Mesenchymal stem cell (in vitro differentiated cells and primary cell): ENCODE results near the gene UNC5C.
A peak's percentile ranks its signal among the peaks of the same experiment; 100 is the strongest.

Experiments used
- DNase-seq: peaks from one replicate; pipeline ENCODE4 v3.0.0-alpha.2; 2013
- H2AFZ ChIP-seq: one replicate; pipeline ENCODE4 v1.6.1; 2013; ENCODE audit warnings: low read depth, mild to moderate bottlenecking, control low read depth, inconsistent platforms, low read length, moderate library complexity
- H2AK5ac ChIP-seq: 2 replicates; pipeline ENCODE4 v1.6.1; 2013; ENCODE audit warnings: low read length, moderate library complexity, mild to moderate bottlenecking, inconsistent platforms; ENCODE audit not compliant: severe bottlenecking
- H2BK120ac ChIP-seq: one replicate; pipeline ENCODE4 v1.6.1; 2013; ENCODE audit warnings: low read depth, mild to moderate bottlenecking, inconsistent platforms, low read length, moderate library complexity
- H2BK12ac ChIP-seq, 2 experiments: one replicate each; pipeline ENCODE4 v1.6.1; 2013; ENCODE audit warnings: inconsistent platforms in 2 of 2, low read length in 2 of 2, mild to moderate bottlenecking in 2 of 2, moderate library complexity in 2 of 2, control low read depth in 1 of 2
- H2BK15ac ChIP-seq: one replicate; pipeline ENCODE4 v1.6.1; 2013; ENCODE audit warnings: mild to moderate bottlenecking, low read depth, inconsistent platforms; ENCODE audit not compliant: poor library complexity, severe bottlenecking
- H2BK5ac ChIP-seq: 2 replicates; pipeline ENCODE4 v1.6.1; 2013; ENCODE audit warnings: low read depth, mild to moderate bottlenecking, low read length, control low read depth, inconsistent platforms; ENCODE audit not compliant: poor library complexity, severe bottlenecking
- H3K14ac ChIP-seq, 2 experiments: one replicate each; pipeline ENCODE4 v1.6.1; 2013; ENCODE audit warnings: inconsistent platforms in 2 of 2, low read length in 2 of 2, control low read depth in 1 of 2, mild to moderate bottlenecking in 1 of 2, moderate library complexity in 1 of 2
- H3K18ac ChIP-seq, 2 experiments: one replicate each; pipeline ENCODE4 v1.6.1; 2013; ENCODE audit warnings: inconsistent platforms in 2 of 2, low read length in 2 of 2, control low read depth in 1 of 2, low read depth in 1 of 2, mild to moderate bottlenecking in 1 of 2
- H3K23ac ChIP-seq, 2 experiments: one replicate each; pipeline ENCODE4 v1.6.1; 2013; ENCODE audit warnings: inconsistent platforms in 2 of 2, low read length in 2 of 2, mild to moderate bottlenecking in 2 of 2, moderate library complexity in 2 of 2, control low read depth in 1 of 2
- H3K27ac ChIP-seq: 2 replicates; pipeline ENCODE4 v1.5.1; 2013; ENCODE audit warnings: mild to moderate bottlenecking, moderate library complexity, low read length, control low read depth, inconsistent platforms; ENCODE audit not compliant: poor library complexity, severe bottlenecking
- H3K27me3 ChIP-seq, 2 experiments: 2 replicates each; pipeline versions ENCODE4 v1.6.1 to v1.7.0; 2013; ENCODE audit warnings: low read length in 2 of 2, mild to moderate bottlenecking in 2 of 2, moderate library complexity in 2 of 2, control low read depth in 1 of 2, inconsistent platforms in 1 of 2; ENCODE audit not compliant: control insufficient read depth in 1 of 2, insufficient read depth in 1 of 2
- H3K36me3 ChIP-seq, 2 experiments: 2 replicates each; pipeline versions ENCODE4 v1.6.1 to v1.7.0; 2013; ENCODE audit warnings: low read length in 2 of 2, control low read depth in 1 of 2, inconsistent platforms in 1 of 2, low read depth in 1 of 2, mild to moderate bottlenecking in 1 of 2; ENCODE audit not compliant: insufficient read depth in 2 of 2, control insufficient read depth in 1 of 2
- H3K4ac ChIP-seq, 2 experiments: one replicate each; pipeline ENCODE4 v1.6.1; 2013; ENCODE audit warnings: inconsistent platforms in 2 of 2, low read length in 2 of 2, mild to moderate bottlenecking in 2 of 2, moderate library complexity in 2 of 2, control low read depth in 1 of 2, low read depth in 1 of 2
- H3K4me1 ChIP-seq: 2 replicates; pipeline ENCODE4 v1.6.1; 2013; ENCODE audit warnings: low read depth, low read length, control low read depth; ENCODE audit not compliant: control insufficient read depth, insufficient read depth
- H3K4me2 ChIP-seq: 2 replicates; pipeline ENCODE4 v1.6.1; 2013; ENCODE audit warnings: low read length, mild to moderate bottlenecking, inconsistent platforms; ENCODE audit not compliant: poor library complexity, severe bottlenecking
- H3K4me3 ChIP-seq, 2 experiments: 2 replicates each; pipeline versions ENCODE4 v1.5.1 to v1.7.0; 2013; ENCODE audit warnings: low read length in 2 of 2, mild to moderate bottlenecking in 2 of 2, control low read depth in 1 of 2, low read depth in 1 of 2; ENCODE audit not compliant: insufficient read depth in 1 of 2
- H3K79me1 ChIP-seq: replicated peaks from 2 replicates; pipeline ENCODE4 v1.6.1; 2013; ENCODE audit warnings: mild to moderate bottlenecking, control low read depth, low read length, inconsistent platforms; ENCODE audit not compliant: poor library complexity, severe bottlenecking
- H3K9ac ChIP-seq: 2 replicates; pipeline ENCODE4 v1.7.0; 2013; ENCODE audit warnings: mild to moderate bottlenecking, low read length, moderate library complexity
- H3K9me3 ChIP-seq: 2 replicates; pipeline ENCODE4 v1.7.0; 2013; ENCODE audit warnings: mild to moderate bottlenecking, low read length; ENCODE audit not compliant: control insufficient read depth
- H4K8ac ChIP-seq: one replicate; pipeline ENCODE4 v1.6.1; 2013; ENCODE audit warnings: inconsistent platforms, mild to moderate bottlenecking, low read length, moderate library complexity
- H4K91ac ChIP-seq: one replicate; pipeline ENCODE4 v1.6.1; 2013; ENCODE audit warnings: mild to moderate bottlenecking, low read length, inconsistent platforms
- WGBS: methylation state at CpG from one replicate; pipeline ENCODE4 v1.1.7; 2013; ENCODE audit warnings: mixed read lengths; 5-methylcytosine and 5-hydroxymethylcytosine counted together

Gene UNC5C

GRCh38 chr4:95537191-95537590, 11.6 kb downstream of the UNC5C start:
- no peaks in the 10 kb centered on the region for H3K27me3 ChIP-seq
- H2BK15ac ChIP-seq, result no peak overlapping the region
- no peaks in the 10 kb centered on the region for H3K4me1 ChIP-seq
- H4K91ac ChIP-seq, result no peak overlapping the region
- peak; percentile 83 for DNase-seq
- no peaks in the 10 kb centered on the region for H3K79me1 ChIP-seq
- H3K36me3 ChIP-seq, result no peaks in the 10 kb centered on the region
- H3K9ac ChIP-seq, result no peak overlapping the region
- H4K8ac ChIP-seq, result no peak overlapping the region
- H3K18ac ChIP-seq, result no peak overlapping the region
- no peak overlapping the region for H3K14ac ChIP-seq
- no peak overlapping the region for H2BK5ac ChIP-seq
- H3K4me3 ChIP-seq, result no peak overlapping the region
- H3K9me3 ChIP-seq, result no peaks in the 10 kb centered on the region
- H2AFZ ChIP-seq, result no peak overlapping the region
- H2BK120ac ChIP-seq, result no peak overlapping the region
- no peak overlapping the region for H2BK12ac ChIP-seq
- 36% methylated on average over 3 of the region's 8 CpGs for WGBS
- H2AK5ac ChIP-seq, result no peak overlapping the region
- no peak overlapping the region for H3K23ac ChIP-seq
- no peak overlapping the region for H3K4ac ChIP-seq
- no peak overlapping the region for H3K27ac ChIP-seq
- no peak overlapping the region for H3K4me2 ChIP-seq

DNA sequence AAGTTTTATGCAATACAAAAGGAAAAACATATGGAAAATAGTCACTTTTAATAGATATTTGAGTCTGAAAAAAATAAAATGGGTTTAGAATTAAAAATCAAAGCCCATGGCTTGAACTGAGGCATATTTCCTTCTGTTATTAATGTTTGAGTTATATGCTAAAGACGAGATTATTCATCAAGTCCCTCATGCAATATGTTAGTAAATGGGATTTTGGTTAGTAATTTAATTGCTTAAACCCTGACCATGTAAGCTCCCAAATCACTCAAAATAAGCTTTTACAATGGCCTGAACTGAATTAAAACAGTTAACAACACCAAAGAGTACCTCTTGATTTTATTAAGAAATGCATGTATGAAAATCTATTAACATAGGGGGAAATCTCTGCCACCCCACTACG, 12.1 kb downstream of the UNC5C start:
- Histone ChIP-seq H2BK12ac (no peak overlapping the region), H3K4me2 (no peak overlapping the region), H2BK120ac (no peak overlapping the region), H3K27me3 (no peaks in the 10 kb centered on the region), H2BK15ac (no peak overlapping the region), H3K18ac (no peak overlapping the region), H3K14ac (no peak overlapping the region), H3K36me3 (no peaks in the 10 kb centered on the region), H2AK5ac (no peak overlapping the region), H3K4me1 (no peaks in the 10 kb centered on the region), H4K8ac (no peak overlapping the region), H3K4ac (no peak overlapping the region), H3K79me1 (no peaks in the 10 kb centered on the region), H4K91ac (no peak overlapping the region), H3K27ac (no peak overlapping the region), H3K23ac (no peak overlapping the region), H2AFZ (no peak overlapping the region), H3K9ac (no peak overlapping the region), H2BK5ac (no peak overlapping the region), H3K4me3 (no peak overlapping the region), H3K9me3 (no peaks in the 10 kb centered on the region)
- no CpG with 5 or more reads among the region's 2 CpGs for WGBS
- no peak for DNase-seq

DNA sequence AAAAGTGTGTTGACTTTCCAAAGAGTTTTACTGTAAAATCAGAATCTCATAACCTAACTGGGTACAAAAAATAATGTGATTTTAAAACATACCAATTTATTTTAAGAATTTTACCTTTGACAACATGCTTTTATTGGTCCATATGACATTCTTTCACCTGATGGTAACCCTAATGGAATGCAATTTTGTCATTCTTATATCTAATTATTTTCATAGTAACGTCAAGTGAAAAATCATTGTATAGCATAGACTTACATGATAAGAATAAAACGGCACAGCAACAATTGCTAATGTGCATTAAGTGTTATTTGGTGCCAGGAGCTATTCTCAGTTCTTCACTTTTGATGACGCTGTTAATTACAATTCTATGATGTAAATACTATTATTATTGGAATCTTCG, 13.6 kb downstream of the UNC5C start:
- H3K4ac ChIP-seq, result no peak overlapping the region
- no peak overlapping the region for H2BK12ac ChIP-seq
- no peaks in the 10 kb centered on the region for H3K79me1 ChIP-seq
- no peak overlapping the region for H2BK15ac ChIP-seq
- H2BK120ac ChIP-seq, result no peak overlapping the region
- H3K4me3 ChIP-seq, result no peak overlapping the region
- H3K23ac ChIP-seq, result no peak overlapping the region
- no peak overlapping the region for H3K9ac ChIP-seq
- no peak for DNase-seq
- H4K8ac ChIP-seq, result no peak overlapping the region
- H3K27ac ChIP-seq, result no peak overlapping the region
- H3K36me3 ChIP-seq, result no peaks in the 10 kb centered on the region
- no peaks in the 10 kb centered on the region for H3K4me1 ChIP-seq
- no peak overlapping the region for H2BK5ac ChIP-seq
- no peak overlapping the region for H2AK5ac ChIP-seq
- no peak overlapping the region for H3K18ac ChIP-seq
- H3K4me2 ChIP-seq, result no peak overlapping the region
- H2AFZ ChIP-seq, result no peak overlapping the region
- no peak overlapping the region for H4K91ac ChIP-seq
- no peaks in the 10 kb centered on the region for H3K9me3 ChIP-seq
- WGBS, result no CpG with 5 or more reads among the region's 4 CpGs
- no peaks in the 10 kb centered on the region for H3K27me3 ChIP-seq
- no peak overlapping the region for H3K14ac ChIP-seq

DNA sequence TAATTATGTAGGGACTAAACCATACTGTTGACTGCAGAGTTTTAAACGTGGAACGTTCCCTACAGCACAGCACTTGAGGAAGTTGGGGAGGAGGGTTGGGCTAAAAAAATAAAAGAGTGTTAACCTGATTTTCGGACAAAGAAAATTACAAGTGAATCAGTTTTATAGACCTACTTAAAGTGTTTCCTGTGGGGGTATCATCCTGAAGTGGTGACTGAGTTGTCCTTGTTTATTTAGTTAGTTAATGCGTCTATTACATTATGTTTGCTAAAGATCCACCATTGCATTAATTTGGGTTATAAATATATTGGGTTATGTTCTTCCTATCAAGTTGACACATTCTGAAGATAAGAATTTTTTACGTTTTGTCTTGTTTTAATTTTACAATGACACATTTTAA, 14.7 kb downstream of the UNC5C start:
- Histone ChIP-seq H3K23ac (no peak overlapping the region), H2BK12ac (no peak overlapping the region), H2AFZ (no peak overlapping the region), H3K14ac (no peak overlapping the region), H2BK15ac (no peak overlapping the region), H3K27me3 (no peaks in the 10 kb centered on the region), H3K4ac (no peak overlapping the region), H3K4me2 (no peak overlapping the region), H3K18ac (no peak overlapping the region), H4K8ac (no peak overlapping the region), H4K91ac (no peak overlapping the region), H2BK5ac (no peak overlapping the region), H3K4me3 (no peak overlapping the region), H3K27ac (no peak overlapping the region), H2AK5ac (no peak overlapping the region), H3K4me1 (no peaks in the 10 kb centered on the region), H3K79me1 (no peaks in the 10 kb centered on the region), H3K9me3 (no peaks in the 10 kb centered on the region), H2BK120ac (no peak overlapping the region), H3K36me3 (no peaks in the 10 kb centered on the region), H3K9ac (no peak overlapping the region)
- DNase-seq, result no peak
- 11% methylated on average over 3 of the region's 5 CpGs for WGBS
